GM21367 (cell line): ENCODE measurements around the gene DTD2.
"Not testable (repeated sequence)": the region's sequence is repeated elsewhere in the genome, so short reads cannot be mapped to it uniquely, and the experiment has no call there.

Source experiments
- ATAC-seq: cut with Tn5 transposase; IDR thresholded peaks from one replicate; pipeline ENCODE4 v1.9.1; 2021; ENCODE audit not compliant: unreplicated experiment

DTD2 gene

DNA sequence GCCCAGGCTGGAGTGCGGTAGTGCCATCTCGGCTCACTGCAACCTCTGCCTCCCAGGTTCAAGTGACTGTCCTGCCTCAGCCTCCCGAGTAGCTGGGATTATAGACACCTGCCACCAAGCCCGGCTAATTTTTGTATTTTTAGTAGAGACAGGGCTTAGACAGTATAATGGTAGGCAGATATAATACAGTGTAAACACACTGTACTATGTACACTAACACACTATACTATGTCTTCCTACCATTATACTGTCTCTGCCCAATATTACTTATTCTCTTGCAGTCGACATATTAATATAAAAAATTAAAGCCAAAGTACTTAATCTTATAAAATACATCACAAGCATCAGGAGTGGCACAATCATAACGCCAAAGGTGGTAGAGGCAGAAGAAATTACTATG is 15.0 kb downstream of the DTD2 start:
- no peak for ATAC-seq

DNA sequence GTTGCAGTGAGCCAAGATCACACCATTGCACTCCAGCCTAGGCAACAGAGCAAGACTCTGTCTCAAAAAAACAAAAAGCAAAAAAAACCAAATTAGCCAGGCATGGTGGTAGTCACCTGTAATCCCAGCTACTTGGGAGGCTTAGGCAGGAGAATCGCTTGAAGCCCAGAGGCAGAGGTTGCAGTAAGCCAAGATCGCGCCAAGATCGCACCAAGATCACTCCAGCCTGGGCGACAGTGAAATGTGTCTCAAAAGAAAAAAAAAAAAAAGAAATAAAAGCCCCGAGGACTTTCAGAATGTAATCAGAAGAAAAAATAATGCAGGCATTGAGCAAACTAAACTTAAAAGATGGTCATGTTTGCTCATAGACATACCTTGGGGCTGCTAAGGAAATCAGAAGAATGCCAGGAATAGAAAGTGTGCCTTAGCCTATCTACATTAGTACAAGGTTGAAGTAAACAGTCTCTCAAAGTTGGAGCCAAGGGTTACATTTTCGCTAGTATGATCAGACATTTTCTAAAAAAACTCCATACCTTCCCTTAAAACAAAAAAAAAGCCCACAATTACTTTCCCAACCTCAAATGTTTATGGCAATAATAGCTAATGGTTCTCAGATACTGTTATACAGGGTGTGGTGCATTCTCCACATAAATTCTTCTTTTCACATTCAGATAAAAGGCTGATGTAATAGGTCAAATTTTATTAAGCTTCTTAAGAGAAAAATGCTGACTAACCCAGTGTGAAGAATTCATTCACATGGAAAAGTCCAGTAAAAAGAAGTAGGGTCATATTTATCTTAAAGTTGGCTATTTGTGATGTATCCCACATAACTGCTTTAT is 15.8 kb downstream of the DTD2 start:
- no peak for ATAC-seq

DNA sequence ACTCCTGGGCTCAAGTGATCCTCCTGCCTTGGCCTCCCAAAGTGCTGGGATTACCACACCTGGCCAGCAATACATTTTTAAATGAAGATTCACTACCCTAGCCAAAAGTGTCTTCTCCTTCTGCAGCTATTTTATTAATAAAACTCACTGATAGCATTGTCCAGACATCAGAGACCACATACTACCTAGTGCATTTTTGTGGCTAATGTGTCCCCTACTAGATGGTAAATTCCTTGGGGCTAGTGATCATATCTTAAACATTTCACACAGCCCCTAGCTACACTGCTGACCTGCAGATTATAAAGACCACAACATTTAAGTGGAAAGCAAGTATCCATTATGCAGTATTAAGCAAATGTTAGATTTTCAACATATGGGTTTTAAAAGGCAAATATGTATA is 17.0 kb downstream of the DTD2 start:
- no peak for ATAC-seq

DNA sequence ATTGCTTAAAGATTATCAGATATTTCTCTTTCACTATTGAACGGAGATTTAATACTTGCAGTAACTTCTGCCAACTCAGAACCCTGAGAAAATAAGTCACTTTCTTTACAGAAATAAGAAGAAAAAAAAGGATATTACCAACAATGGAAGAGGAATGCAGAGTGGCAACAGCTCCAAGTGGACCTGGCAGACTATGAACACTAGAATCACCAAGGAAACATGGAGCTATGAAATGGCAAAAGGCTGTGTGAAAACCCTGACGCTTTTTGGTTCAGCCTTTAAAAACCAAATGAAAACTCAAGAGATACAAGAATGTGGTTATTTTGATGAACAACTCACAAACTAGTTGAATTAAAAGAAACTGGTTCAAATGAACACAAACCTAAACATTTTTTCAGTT is 17.7 kb downstream of the DTD2 start:
- no peak for ATAC-seq

DNA sequence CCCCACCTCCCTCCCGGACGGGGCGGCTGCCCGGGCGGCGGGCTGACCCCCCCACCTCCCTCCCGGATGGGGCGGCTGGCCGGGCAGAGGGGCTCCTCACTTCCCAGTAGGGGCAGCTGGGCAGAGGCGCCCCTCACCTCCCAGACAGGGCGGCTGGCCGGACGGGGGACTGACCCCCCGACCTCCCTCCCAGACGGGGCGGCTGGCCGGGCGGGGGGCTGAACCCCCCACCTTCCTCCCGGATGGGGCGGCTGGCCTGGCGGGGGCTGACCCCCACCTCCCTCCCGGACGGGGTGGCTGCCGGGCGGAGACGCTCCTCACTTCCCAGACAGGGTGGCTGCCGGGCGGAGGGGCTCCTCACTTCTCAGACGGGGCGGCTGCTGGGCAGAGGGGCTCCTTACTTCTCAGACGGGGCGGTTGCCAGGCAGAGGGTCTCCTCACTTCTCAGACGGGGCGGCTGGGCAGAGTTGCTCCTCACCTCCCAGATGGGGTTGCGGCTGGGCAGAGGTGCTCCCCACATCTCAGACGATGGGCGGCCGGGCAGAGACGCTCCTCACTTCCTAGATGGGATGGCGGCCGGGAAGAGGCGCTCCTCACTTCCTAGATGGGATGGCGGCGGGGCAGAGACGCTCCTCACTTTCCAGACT is 20.1 kb downstream of the DTD2 start:
- not testable (repeated sequence) for ATAC-seq

DNA sequence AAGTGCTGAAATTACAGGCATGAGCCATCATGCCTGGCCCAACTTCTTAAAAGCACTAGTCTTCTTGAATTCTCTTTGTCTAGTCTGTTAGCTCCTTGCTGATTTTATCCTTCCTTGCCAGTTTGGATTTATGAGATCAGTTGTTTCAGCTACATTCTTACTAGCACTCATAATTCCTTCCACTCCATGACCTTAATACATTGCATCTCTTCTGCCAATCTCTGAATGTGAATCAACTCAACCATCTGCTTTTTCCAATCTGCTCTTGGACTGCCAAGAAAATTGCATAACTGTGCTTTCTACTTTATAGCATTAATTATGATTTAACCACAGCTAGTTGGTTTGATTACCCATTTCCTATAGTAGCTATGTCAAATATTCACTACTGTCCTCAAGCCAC is 22.0 kb downstream of the DTD2 start:
- no peak for ATAC-seq

DNA sequence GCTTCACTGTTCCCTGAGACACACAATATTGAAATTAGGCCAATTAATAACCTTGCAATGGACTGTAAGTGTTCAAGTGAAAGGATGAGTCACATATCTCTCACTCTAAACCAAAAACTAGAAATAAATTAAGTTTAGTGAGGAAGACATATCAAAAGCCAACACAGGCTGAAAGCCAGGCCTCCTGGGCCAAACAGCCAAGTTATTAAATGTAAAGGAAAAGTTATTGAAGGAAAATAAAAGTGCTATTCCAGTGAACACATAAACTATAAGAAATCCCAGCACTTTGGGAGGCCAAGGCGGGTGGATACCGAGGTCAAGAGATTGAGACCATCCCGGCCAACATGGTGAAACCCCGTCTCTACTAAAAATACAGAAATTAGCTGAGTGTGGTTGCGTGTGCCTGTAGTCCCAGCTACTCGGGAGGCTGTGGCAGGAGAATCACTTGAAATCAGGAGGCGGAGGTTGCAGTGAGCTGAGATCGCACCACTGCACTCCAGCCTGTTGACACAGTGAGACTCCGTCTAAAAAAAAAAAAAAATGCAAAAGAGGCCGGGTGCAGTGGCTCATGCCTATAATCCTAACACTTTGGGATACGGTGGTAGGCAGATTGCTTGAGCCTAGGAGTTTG is 26.6 kb downstream of the DTD2 start:
- ATAC-seq: no peak

DNA sequence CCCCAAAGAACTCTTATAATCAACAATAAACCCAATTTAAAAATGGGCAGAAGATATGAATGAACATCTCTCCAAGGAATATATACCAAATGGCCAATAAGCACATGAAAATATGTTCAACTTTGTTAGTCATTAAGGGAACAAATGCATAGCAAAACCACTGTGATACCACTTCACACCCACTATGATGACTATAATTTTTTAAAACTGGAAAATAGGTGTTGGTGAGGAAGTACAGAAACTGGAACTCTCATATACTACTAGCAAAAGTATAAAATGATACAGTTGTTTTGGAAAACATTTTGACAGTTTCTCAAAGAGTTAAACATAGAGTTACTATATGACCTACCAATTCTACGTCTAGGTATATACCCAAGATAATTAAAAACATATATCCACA is 27.5 kb downstream of the DTD2 start:
- no peak for ATAC-seq

DNA sequence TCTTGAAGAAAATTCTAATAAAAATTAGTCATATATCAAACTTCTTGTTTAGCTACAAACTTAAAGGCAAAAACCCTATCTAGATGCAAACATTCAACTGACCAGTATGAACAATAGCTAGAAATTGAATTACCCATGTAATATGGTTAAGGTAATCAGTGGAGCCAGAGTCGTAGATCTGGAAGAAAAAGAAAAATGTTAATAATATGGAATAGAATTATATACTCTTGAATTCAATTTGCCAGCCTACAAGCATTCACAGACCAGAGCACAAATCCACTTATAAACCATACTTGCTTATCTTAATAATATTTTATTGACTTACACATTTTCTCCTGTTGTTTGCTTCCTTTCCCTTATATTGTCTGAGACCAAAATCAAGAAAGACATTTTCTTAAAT is 29.3 kb downstream of the DTD2 start:
- no peak for ATAC-seq

DNA sequence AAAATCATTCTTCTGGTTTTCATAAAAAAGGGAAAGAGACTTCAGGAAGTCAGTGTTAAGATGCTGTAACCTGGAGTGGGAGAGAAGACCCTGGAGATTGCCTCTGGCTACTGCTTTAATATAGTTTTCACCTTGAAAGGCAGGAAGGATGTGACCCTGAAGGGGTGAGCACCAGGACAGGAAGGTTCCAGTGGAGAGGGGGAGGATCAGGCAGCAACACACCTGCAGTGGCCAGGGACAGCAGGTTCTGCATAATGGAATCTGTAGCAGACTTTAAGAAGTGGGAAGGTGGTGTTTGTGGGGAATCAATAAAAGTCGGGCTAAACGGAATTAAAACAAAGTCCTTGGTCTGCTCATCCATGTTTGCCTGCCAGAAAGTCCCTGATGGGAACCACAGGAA is 30.6 kb downstream of the DTD2 start:
- ATAC-seq: no peak

DNA sequence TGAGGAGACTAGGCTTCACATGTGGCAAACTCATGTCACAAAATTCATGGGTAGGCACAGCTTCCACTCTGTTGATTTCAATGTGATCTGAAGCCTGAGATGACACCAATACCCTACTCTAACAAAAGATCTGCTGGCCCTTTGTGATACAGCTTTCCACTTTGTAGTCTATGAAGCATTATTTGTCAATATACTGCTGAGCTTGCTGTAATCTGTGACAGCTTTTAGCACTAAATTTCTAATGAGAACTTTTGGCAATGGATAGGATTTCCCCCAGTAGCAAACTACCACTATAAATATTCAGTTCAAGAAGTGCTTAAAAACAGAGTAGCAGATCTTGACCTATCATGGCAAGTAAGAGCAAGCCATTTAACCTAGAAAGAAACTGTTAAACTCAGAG is 31.4 kb downstream of the DTD2 start:
- no peak for ATAC-seq

DNA sequence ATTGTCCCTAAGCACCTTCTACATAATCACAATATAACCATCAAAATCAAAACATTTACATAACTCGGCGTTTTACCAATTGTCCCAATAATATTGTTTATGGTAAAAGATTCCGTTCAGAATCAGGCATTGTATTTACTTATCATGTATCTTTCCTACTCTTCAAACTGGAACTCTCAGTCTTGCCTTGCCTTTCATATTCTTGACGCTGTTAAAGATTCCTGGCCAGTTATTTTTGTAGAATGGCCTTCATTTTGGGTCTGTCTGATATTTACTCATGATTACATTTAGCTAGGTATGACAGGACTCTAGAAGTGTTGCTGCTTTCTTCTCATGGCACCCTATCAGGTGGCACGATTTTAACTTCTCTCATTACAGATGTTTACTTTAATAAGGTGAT is 36.1 kb downstream of the DTD2 start:
- no peak for ATAC-seq

DNA sequence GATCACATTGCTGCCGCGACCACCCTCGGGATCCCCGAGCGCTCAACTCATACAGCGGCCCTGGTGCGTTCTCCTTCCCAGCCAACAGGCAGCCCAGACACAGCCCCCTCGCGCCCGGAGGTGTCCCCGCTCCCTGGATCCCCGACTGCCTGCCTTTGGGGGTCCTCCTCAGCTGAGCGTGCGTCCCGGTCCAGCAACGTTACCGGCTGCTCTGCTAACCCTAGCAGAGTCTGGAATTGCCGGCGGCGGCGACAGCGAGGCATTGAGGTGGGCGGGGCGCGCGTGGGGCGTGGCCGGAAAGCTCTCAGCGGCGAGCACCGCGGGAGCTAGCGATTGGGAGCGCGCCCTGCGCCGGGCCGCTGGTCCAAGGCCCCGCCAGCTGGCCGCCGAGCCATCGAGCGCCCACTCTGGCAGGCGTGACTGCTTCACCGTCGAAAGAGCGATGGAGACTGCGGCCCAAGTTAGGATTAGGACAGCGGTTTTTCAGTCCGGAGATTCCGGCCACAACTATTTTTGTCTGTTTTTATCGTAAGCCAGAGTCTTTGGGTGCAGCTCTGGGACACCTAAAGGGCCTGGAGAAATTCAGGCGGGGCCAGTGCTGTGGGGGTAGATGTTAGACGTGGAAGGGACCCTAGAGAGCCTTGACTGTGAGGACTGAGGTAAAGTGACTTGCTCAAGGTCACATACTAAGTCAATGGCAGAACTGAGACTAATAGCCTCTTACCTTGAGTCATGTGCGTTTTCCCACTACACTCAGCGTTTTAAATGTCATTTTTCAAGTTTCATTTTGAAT is 36.8 kb downstream of the DTD2 start, which contains the start of gene HEATR5A:
HEATR5A (minus strand) TSS at position 232 of the 793 bp plus-strand sequence. CDS start 17,575 bp downstream, outside the sequence.
- peak; percentile 97 for ATAC-seq

DNA sequence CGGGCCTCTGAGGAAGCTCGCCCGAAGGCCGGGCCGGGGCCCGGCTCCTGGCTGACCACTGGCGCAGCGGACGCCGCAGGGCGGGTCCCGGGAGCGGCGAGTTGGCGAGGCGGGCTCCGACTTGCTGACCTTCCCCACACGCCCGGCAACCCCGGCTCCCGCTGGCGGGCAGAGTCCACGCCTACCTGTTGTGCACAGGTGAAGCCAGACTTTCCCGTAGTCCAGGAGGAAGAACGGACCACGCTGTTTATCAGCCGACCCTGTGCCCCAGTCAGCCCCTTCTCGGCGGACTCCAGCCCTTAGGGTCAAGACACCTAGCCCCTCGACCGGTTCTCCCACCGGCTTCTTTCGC is 37.4 kb downstream of the DTD2 start:
- no peak for ATAC-seq

DNA sequence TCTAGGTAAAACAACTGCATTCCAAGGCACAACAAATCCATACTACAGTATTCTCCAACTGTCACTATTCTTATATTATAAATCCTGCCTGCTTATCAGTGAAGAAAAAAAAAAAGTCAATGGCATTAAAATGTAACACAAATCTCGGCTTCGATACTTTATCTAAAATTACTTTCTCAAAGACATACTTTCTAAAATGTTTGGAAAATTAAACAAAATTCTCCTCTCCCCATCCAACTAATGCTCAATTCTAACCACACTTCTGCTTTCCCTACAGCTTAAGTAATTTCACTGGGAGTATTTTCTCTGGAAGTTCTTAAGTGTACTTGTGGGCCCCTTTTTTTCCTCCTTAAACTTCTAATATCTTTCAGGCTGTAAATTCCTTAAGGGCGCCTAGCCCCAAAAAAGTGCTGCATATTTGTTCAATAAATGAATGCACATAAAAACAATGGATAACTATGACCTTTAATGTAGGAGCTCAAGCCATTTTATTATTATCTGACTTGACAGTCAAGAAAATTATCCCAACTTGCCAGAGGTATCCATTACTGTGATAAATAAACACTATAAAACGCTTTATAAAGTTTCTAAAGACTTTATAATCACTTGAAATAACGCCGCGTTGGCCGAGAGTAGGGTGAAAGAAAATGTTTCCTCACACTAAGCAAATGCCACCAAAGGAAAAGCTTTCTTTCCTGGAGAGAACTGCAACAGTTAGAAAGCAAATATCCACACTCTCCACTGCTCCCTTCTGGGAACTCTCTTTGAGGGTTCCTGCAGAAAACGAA is 37.9 kb downstream of the DTD2 start:
- ATAC-seq: no peak

DNA sequence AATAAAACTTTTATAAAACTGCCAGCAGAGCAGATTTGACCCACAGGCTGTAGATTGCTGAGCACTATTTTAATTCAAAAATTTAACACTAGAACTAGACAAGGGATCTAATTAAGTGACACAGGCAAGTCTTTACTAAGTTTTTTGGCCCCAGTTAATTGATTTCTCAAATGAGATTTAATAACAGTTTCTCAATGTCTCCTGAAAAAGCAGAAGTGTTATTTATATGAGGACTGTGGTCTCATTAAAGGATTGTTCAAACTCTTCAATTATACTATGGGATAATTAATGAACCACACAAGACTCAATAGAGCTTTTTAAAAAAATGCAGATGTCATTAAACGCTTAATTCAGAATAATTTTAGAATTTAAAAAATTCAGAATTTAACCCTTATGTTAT is 38.9 kb downstream of the DTD2 start:
- ATAC-seq: no peak

DNA sequence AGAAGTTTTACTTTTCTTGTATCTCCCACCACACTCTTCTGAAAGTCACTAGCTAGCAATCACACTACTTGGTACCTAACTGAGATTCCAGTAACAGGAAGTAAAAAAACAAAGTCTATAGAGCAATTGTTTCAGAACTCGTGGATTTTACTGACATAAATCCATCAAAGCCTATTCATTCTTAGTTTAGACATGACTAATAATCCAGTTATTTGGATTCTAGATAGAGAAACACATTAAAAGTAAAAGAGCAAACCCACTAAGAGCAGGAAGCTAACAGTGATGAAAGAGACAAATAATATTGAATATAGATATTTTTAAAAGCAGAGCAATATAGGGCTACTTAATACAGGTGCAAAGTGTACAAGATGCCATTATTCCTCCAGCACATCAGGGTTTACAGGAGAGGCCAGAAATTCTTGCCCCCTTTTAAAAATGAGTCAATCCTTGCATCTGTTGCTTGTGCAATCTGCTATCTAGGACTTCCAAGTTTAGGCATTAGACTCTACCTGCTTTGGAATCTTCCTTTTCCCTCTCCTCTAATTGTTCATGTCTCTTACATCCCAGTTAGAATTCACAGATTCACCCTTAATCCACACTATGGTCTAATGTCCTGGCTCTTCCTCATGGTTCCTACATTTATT is 43.0 kb downstream of the DTD2 start:
- ATAC-seq: no peak

DNA sequence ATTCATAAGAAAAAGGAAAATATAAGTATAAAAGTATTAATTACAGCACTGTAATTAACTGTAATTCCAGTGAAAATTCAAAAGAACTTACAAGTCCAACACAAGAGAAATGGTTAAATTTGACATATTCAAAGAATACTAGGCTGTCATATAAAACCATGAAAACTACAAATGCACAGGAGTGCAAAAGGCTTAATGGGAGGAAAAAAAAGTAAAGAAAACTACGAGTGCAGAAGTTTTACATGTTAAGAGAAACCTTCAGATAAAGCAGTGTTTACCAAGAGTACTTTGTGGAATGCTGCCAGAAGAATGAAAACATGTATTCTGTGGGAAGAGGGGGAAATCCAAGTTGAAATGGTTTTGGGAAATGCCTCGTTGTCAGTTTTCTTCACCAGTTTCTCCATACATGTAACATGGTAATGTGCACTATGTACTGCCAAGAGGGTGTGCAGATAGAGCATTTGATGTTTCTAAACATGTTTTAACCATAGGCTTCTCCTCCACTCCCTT is 46.0 kb downstream of the DTD2 start:
- no peak for ATAC-seq

DNA sequence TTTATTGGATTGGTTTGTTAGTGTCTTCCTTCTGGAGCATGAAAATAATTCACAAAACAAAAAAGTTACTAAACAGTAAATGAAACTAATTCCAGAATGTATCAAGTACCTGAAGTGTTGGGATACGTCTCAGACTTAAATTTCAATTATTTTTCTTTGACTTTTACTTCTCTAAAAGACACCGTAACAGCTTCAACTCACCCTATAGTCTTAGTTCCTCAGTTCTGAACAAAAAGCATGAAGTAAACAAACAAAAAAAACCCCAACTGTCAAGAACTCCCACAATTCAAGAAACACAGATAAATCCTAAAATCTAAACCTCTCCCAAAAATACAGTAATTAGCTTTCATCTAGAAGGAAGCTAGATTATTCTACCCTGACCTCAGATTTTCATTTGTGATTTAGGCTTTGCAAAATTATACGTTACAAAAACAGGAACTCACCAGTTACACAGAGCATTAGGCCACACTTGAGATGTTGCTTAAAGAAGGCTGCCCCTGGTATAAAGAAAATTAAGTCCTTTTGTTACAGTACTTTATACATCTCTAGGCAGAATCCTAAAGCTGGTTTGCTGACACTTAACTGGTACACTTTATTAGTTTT is 47.2 kb downstream of the DTD2 start:
- ATAC-seq: no peak

DNA sequence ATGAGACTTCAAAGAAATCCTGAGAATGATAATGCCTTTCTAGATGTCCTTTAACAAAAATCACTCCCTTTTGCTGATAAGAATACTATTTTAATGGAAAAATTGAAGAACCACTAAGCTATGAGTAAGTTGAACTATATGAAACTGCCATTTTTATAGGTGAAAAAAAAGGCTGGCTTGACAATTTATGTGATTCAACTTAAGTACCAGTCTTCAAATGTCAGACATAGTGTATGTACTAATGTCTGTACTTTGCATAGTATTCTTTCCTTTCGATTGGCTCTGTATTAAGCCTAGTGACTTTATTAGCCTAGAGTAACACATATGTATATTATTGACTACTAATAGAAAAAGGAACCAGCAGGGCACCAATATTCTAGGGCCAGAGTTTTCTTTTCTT is 48.9 kb downstream of the DTD2 start:
- ATAC-seq: no peak
